Measurements from ENCODE around the gene CDNF.

- TF ChIP-seq EP300 (IDR thresholded peaks at IDR 0.05) (no peak), CTCF (IDR thresholded peaks at IDR 0.05) (no peak)
Measured at GRCh38 chr10:14859775-14860174, 21.9 kb upstream of the CDNF start.
